HuH-7 (cell line): Measurements from ENCODE around the gene ACBD6.
"Not testable (repeated sequence)": the region's sequence is repeated elsewhere in the genome, so short reads cannot be mapped to it uniquely, and the experiment has no call there.

Source experiments
- DNase-seq: peaks from one replicate; pipeline ENCODE4 v3.0.0; 2011; ENCODE audit warnings: low spot score

ACBD6 gene

GRCh38 chr1:180488661-180489060, 13.7 kb downstream of the ACBD6 start:
- DNase-seq = no peak

- DNase-seq = no peak
Measured at GRCh38 chr1:180486092-180486491, 16.3 kb downstream of the ACBD6 start.

GRCh38 chr1:180484490-180484889, 17.9 kb downstream of the ACBD6 start:
- no peak for DNase-seq

GRCh38 chr1:180482425-180483275, 19.7 kb downstream of the ACBD6 start:
- no peak for DNase-seq

GRCh38 chr1:180470031-180470430, 32.3 kb downstream of the ACBD6 start:
- DNase-seq = no peak

GRCh38 chr1:180468311-180468710, 34.1 kb downstream of the ACBD6 start:
- DNase-seq = no peak

- DNase-seq = no peak
Measured at GRCh38 chr1:180462102-180462501, 40.3 kb downstream of the ACBD6 start.

GRCh38 chr1:180461682-180462081, 40.7 kb downstream of the ACBD6 start:
- not testable (repeated sequence) for DNase-seq

GRCh38 chr1:180458807-180459206, 43.6 kb downstream of the ACBD6 start:
- DNase-seq = no peak

GRCh38 chr1:180456191-180456590, 46.2 kb downstream of the ACBD6 start:
- no peak for DNase-seq

GRCh38 chr1:180451504-180451903, 50.9 kb downstream of the ACBD6 start:
- no peak for DNase-seq

GRCh38 chr1:180444522-180444921, 57.9 kb downstream of the ACBD6 start:
- DNase-seq = no peak

- no peak for DNase-seq
Measured at GRCh38 chr1:180440335-180440734, 62.0 kb downstream of the ACBD6 start.

GRCh38 chr1:180435566-180435965, 66.8 kb downstream of the ACBD6 start:
- no peak for DNase-seq

GRCh38 chr1:180433873-180434272, 68.5 kb downstream of the ACBD6 start:
- DNase-seq = no peak

- DNase-seq = no peak
Measured at GRCh38 chr1:180431683-180432082, 70.7 kb downstream of the ACBD6 start.

GRCh38 chr1:180428782-180429695, 73.3 kb downstream of the ACBD6 start:
- DNase-seq = no peak

GRCh38 chr1:180425952-180426351, 76.4 kb downstream of the ACBD6 start:
- no peak for DNase-seq

GRCh38 chr1:180424848-180425457, 77.4 kb downstream of the ACBD6 start:
- DNase-seq = no peak

- DNase-seq = no peak
Measured at GRCh38 chr1:180421614-180422013, 80.8 kb downstream of the ACBD6 start.

- DNase-seq = not testable (repeated sequence)
Measured at GRCh38 chr1:180421145-180421544, 81.2 kb downstream of the ACBD6 start.

GRCh38 chr1:180415985-180416633, 86.3 kb downstream of the ACBD6 start:
- DNase-seq = peak; percentile 13
